Heart left ventricle (tissue), 13 donors: ENCODE results near the gene FDXR.

Experiments used
- CTCF ChIP-seq, 12 donors: fragments of 200-600 bp; sonication (generic) in 4 of 12; IDR thresholded peaks; one replicate each; pipeline versions ENCODE4 v1.5.0 to v1.8.0; 2018 to 2022; ENCODE audit warnings: antibody characterized with exemption in 12 of 12, mild to moderate bottlenecking in 5 of 12
- POLR2A ChIP-seq, 2 donors: fragments of 450-650 bp; IDR thresholded peaks; one replicate each; pipeline ENCODE4 v1.6.1; 2017; ENCODE audit warnings: antibody characterized with exemption in 2 of 2, mild to moderate bottlenecking in 2 of 2, moderate library complexity in 2 of 2
- donor health status: ischemic (EF 13 %, LVEDD 7.1; RV severe dilation, severe dysfunction).
- donor health status: DM: no; HTN: yes; CAD: no.
- donor health status: DM: no; HTN: no; CAD: no.
- donor health status: ischemic (EF 25% LVEDD 6.9; RV normal size, moderate dysfunction).
- donor health status: ischemic (EF 25% LVEDD 5.7; RV mildly dilated, moderate dysfunction).
- donor health status: ischemic (EF 35%, LVEDD 5.7; RV mildly dilated, moderate dysfunction).
- donor health status: nonischemic (EF 11% LVEDD 7.7; RV severe dilation, severe dysfunction).
- donor health status: DM: yes; HTN: yes; CAD: no.
- donor health status: PGD.
- donor health status: ischemic (EF 29% LVEDD 5.4; RV normal size, mild dysfunction).
- donor health status: nonischemic (EF 23%, LVEDD 6.1; RV moderate dilation, normal function).

- TF ChIP-seq POLR2A (IDR thresholded peaks at IDR 0.05) = no peak
- no peak for TF ChIP-seq CTCF (IDR thresholded peaks at IDR 0.05)
Measured at GRCh38 chr17:74842146-74842598, 30.6 kb downstream of the FDXR start.
